Measurements from ENCODE around the gene MIEF1.

- no peak for TF ChIP-seq EZH2 (IDR thresholded peaks at IDR 0.05; ENCODE audit: borderline replicate concordance, low read length)
- TF ChIP-seq, protein P1, sequence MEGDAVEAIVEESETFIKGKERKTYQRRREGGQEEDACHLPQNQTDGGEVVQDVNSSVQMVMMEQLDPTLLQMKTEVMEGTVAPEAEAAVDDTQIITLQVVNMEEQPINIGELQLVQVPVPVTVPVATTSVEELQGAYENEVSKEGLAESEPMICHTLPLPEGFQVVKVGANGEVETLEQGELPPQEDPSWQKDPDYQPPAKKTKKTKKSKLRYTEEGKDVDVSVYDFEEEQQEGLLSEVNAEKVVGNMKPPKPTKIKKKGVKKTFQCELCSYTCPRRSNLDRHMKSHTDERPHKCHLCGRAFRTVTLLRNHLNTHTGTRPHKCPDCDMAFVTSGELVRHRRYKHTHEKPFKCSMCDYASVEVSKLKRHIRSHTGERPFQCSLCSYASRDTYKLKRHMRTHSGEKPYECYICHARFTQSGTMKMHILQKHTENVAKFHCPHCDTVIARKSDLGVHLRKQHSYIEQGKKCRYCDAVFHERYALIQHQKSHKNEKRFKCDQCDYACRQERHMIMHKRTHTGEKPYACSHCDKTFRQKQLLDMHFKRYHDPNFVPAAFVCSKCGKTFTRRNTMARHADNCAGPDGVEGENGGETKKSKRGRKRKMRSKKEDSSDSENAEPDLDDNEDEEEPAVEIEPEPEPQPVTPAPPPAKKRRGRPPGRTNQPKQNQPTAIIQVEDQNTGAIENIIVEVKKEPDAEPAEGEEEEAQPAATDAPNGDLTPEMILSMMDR (conservative IDR thresholded peaks at IDR 0.05 in 1 of 2, IDR thresholded peaks at IDR 0.05 in 1 of 2; ENCODE audit: extremely low read depth in 1 of 2, insufficient read depth in 1 of 2, low read depth in 1 of 2, low read length in 2 of 2), result no peak
Measured at GRCh38 chr22:39476664-39477063, 25.4 kb upstream of the MIEF1 start.

All from mammary epithelial cell (primary cell).